K562 (cell line): ENCODE measurements around the gene ODF4. TPM values are rescaled to one million over a fixed set of nuclear protein-coding genes. Genes with fewer than 3 reads are reported as not detected.

Source experiments
- FOXP4 ChIP-seq: sonication (generic); formaldehyde crosslinking; IDR thresholded peaks from 2 replicates; pipeline ENCODE4 v1.8.0; 2022; ENCODE audit warnings: mild to moderate bottlenecking, missing genetic modification reagents, borderline replicate concordance
- ID3 ChIP-seq, 2 experiments: fragments of 250-450 bp in 1 of 2; fragments of 450-650 bp in 1 of 2; sonication (Bioruptor Pico) in 1 of 2; IDR thresholded peaks; 2 replicates each; pipeline versions ENCODE4 v1.6.1 to v1.8.0; 2016 to 2021; ENCODE audit warnings: mild to moderate bottlenecking in 2 of 2, moderate library complexity in 2 of 2, missing compliant biosample characterization in 1 of 2, missing genetic modification characterization in 1 of 2
- KDM1A ChIP-seq, 2 experiments: fragments of 450-650 bp; IDR thresholded peaks; 2 replicates each; pipeline ENCODE4 v1.6.1; 2016; ENCODE audit warnings: mild to moderate bottlenecking in 2 of 2
- MAX ChIP-seq: sonication (generic); formaldehyde crosslinking; IDR thresholded peaks from 2 replicates; pipeline ENCODE4 v1.9.0; 2022; ENCODE audit warnings: mild to moderate bottlenecking, missing genetic modification reagents
- MYNN ChIP-seq, 2 experiments: sonication (generic); formaldehyde crosslinking in 1 of 2; IDR thresholded peaks; 2 replicates each; pipeline versions ENCODE4 v1.5.0 to v1.6.1; 2016 to 2020; ENCODE audit warnings: antibody characterized with exemption in 1 of 2, missing genetic modification reagents in 1 of 2
- NFXL1 ChIP-seq: fragments of 450-650 bp; formaldehyde crosslinking; IDR thresholded peaks from 2 replicates; pipeline ENCODE4 v1.4.0; 2021; ENCODE audit warnings: mild to moderate bottlenecking
- PHB ChIP-seq: fragments of 250-450 bp; sonication (Bioruptor Pico); IDR thresholded peaks from 2 replicates; pipeline ENCODE4 v1.5.0; 2021
- PHB2 ChIP-seq: fragments of 450-650 bp; IDR thresholded peaks from 2 replicates; pipeline ENCODE4 v1.6.1; 2017; ENCODE audit warnings: low read depth
- PHF8 ChIP-seq: fragments of 200-600 bp; sonication (generic); IDR thresholded peaks from 2 replicates; pipeline ENCODE4 v1.6.1; 2012; ENCODE audit warnings: mixed run types, mild to moderate bottlenecking, inconsistent platforms, low read length, moderate library complexity, borderline replicate concordance
- PYGO2 ChIP-seq: fragments of 450-650 bp; IDR thresholded peaks from 2 replicates; pipeline ENCODE4 v1.6.1; 2016; ENCODE audit warnings: mild to moderate bottlenecking, missing genetic modification characterization, moderate library complexity, missing compliant biosample characterization
- RBBP5 ChIP-seq: fragments of 200-600 bp; sonication (generic); IDR thresholded peaks from 2 replicates; pipeline ENCODE4 v1.6.1; 2012; ENCODE audit warnings: borderline replicate concordance, mild to moderate bottlenecking, low read length, control low read depth, inconsistent platforms; ENCODE audit not compliant: insufficient read depth, poor library complexity, severe bottlenecking
- RBM14 ChIP-seq: fragments of 200-400 bp; formaldehyde crosslinking; IDR thresholded peaks from 2 replicates; pipeline ENCODE4 v1.6.1; 2018; ENCODE audit warnings: low read depth, mild to moderate bottlenecking, low read length, moderate library complexity, borderline replicate concordance; ENCODE audit not compliant: insufficient read depth
- SMARCC2 ChIP-seq: fragments of 450-650 bp; IDR thresholded peaks from 2 replicates; pipeline ENCODE4 v1.6.1; 2017; ENCODE audit warnings: antibody characterized with exemption, moderate library complexity, mild to moderate bottlenecking, low read depth
- TRIM28 ChIP-seq: fragments of 450-650 bp; IDR thresholded peaks from 2 replicates; pipeline ENCODE4 v1.6.1; 2017
- TSHZ1 ChIP-seq: fragments of 250-450 bp; sonication (Bioruptor Pico); IDR thresholded peaks from 2 replicates; pipeline ENCODE4 v1.4.0; 2020; ENCODE audit warnings: mild to moderate bottlenecking, moderate library complexity
- ZKSCAN8 ChIP-seq: fragments of 200-800 bp; sonication (Bioruptor generic); IDR thresholded peaks from 2 replicates; pipeline ENCODE4 v1.6.1; 2016; ENCODE audit warnings: missing genetic modification characterization, missing compliant biosample characterization
- ZNF212 ChIP-seq: fragments of 450-650 bp; formaldehyde crosslinking; IDR thresholded peaks from 2 replicates; pipeline ENCODE4 v1.4.0; 2020; ENCODE audit warnings: mild to moderate bottlenecking
- ZNF239 ChIP-seq: fragments of 250-450 bp; sonication (Bioruptor Pico); IDR thresholded peaks from 2 replicates; pipeline ENCODE4 v1.4.0; 2020; ENCODE audit warnings: mild to moderate bottlenecking
- ZNF586 ChIP-seq: fragments of 450-650 bp; formaldehyde crosslinking; conservative IDR thresholded peaks from 2 replicates; pipeline ENCODE4 v1.4.0; 2020; ENCODE audit warnings: mild to moderate bottlenecking, moderate library complexity
- ZNF75A ChIP-seq: fragments of 450-650 bp; formaldehyde crosslinking; IDR thresholded peaks from 2 replicates; pipeline ENCODE4 v1.4.0; 2020; ENCODE audit warnings: mild to moderate bottlenecking
- ZNF778 ChIP-seq: fragments of 450-650 bp; formaldehyde crosslinking; IDR thresholded peaks from 2 replicates; pipeline ENCODE4 v1.4.0; 2020; ENCODE audit warnings: mild to moderate bottlenecking, moderate library complexity
- polyA plus RNA-seq, 8 experiments: library from polyadenylated mRNA; depleted of rRNA in 4 of 8; stranded (reverse) in 5 of 8; unstranded in 3 of 8; fragments of >200 nt; fragmentation: Nextera tagmentation in 2 of 8; fragmentation: Illumina TruSeq in 1 of 8; extraction: Ambion mirVana in 2 of 8; extraction: Trizol in 1 of 8; gene quantifications; 2 replicates each; pipeline versions ENCODE4 v1.2.1 to v1.2.3, GENCODE V29; 2011 to 2014; ENCODE audit warnings: inconsistent platforms in 1 of 8, missing spikeins in 1 of 8
- total RNA-seq, 7 experiments: library from RNA; depleted of rRNA in 6 of 7; stranded (reverse); fragments of >200 nt in 6 of 7; fragmentation: Illumina TruSeq in 2 of 7; extraction: Trizol in 2 of 7; gene quantifications; 2 replicates each; pipeline versions ENCODE4 v1.2.1 to v1.2.3, GENCODE V29; 2011 to 2021; ENCODE audit warnings: low replicate concordance in 1 of 7

ODF4 gene
- total and polyA plus RNA-seq, 9 of the 15 experiments (the other 6 are each of a cell fraction or from before 2014, with no cell fraction given): not detected

GRCh38 chr17:8376271-8377067 is 36.8 kb downstream of the ODF4 start, which contains the start of gene KRABD2 (continued):
- TF ChIP-seq FOXP4 (CRISPR knock-in tag): no peak
- TF ChIP-seq ID3 (CRISPR knock-in tag; IDR thresholded peaks at IDR 0.05): no peak
- TF ChIP-seq ID3 (tag; IDR thresholded peaks at IDR 0.05): no peak
- no peak for TF ChIP-seq KDM1A (IDR thresholded peaks at IDR 0.05)
- no peak for TF ChIP-seq RBBP5
- TF ChIP-seq PHB2: no peak
- TF ChIP-seq MAX (CRISPR knock-in tag): no peak
- TF ChIP-seq PHF8: peak; percentile 27; the same call in 1 of the 2 replicates
- no peak for TF ChIP-seq ZNF75A (CRISPR knock-in tag)
- peak; percentile 95 for TF ChIP-seq MYNN (IDR thresholded peaks at IDR 0.05)
- TF ChIP-seq MYNN (CRISPR knock-in tag; IDR thresholded peaks at IDR 0.05): no peak
- TF ChIP-seq SMARCC2: no peak
- peak; percentile 54; the same call in 1 of the 2 replicates for TF ChIP-seq PHB (CRISPR knock-in tag)
- 0 out of 2 replicates have a peak, but pooled peaks have one; percentile 29 for TF ChIP-seq ZNF212
- TF ChIP-seq ZNF778 (CRISPR knock-in tag): no peak
- TF ChIP-seq PYGO2 (tag): no peak
- TF ChIP-seq TSHZ1 (CRISPR knock-in tag): no peak
- TF ChIP-seq ZNF239 (CRISPR knock-in tag): no peak
- TF ChIP-seq RBM14: no peak
- TF ChIP-seq NFXL1 (CRISPR knock-in tag): no peak
- TF ChIP-seq ZKSCAN8 (CRISPR knock-in tag): no peak
- 0 out of 2 replicates have a peak, but pooled peaks have one; percentile 11 for TF ChIP-seq TRIM28
- TF ChIP-seq ZNF586 (CRISPR knock-in tag): no peak
